Left renal pelvis (tissue), 4 donors: ENCODE measurements around the gene RABGGTA. TPM values are rescaled to one million over a fixed set of nuclear protein-coding genes. Genes with fewer than 3 reads are reported as not detected.

Experiments used
- DNase-seq, 4 donors: peaks; one replicate each; pipeline ENCODE4 v3.0.0-alpha.2; 2013; ENCODE audit warnings: low read depth in 4 of 4, low spot score in 3 of 4
- polyA plus RNA-seq, 4 donors: library from polyadenylated mRNA; unstranded; fragments of 120-200 nt; gene quantifications; one replicate each; pipeline ENCODE4 v1.2.1, GENCODE V29; 2013; ENCODE audit not compliant: insufficient read length in 4 of 4

The RABGGTA gene
- polyA plus RNA-seq, 4 donors = 19.4 to 28.6 (median 20.3) TPM

GRCh38 chr14:24304019-24304387 lies 32.6 kb upstream of the RABGGTA start:
- no peak for DNase-seq

DNA sequence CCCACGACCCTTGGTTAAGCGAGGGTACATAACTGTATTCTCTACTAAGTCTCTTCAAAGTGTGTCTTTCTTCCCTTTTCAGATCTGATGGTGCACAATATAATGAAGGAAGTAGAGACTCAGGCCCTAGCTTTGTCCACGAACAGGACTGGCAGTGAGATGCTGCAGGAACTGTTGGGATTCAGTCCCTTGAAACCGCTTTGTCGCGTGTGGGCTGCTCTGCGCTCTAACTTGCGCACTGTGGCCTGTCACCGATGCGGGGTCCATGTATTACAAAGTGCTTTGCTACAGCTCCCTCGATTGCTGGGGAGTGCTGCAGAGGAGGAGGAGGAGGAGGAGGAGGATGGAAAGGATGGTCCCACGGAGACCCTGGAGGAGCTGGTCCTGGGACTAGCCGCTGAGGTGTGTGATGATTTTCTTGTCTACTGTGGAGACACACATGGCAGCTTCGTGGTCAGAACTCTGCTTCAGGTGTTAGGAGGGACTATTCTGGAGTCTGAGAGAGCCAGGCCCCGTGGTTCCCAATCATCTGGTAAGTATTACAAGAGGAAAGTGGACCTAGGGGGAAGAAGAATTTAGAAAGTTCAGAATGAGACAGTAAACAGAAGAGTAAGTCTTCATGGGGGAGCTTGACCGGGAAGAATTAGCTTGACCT lies 29.1 kb upstream of the RABGGTA start:
- DNase-seq = no peak

GRCh38 chr14:24299255-24300191 lies 28.1 kb upstream of the RABGGTA start, which contains the start of the genes DHRS1 and NOP9:
Gene DHRS1 (minus strand): TSS chr14:24299780. CDS start chr14:24299106, 674 bp downstream.
Gene NOP9 (plus strand): TSS chr14:24299850. CDS start chr14:24299955, 105 bp downstream.
- peak; percentile 75 to 85 (median 78) for DNase-seq

DNA sequence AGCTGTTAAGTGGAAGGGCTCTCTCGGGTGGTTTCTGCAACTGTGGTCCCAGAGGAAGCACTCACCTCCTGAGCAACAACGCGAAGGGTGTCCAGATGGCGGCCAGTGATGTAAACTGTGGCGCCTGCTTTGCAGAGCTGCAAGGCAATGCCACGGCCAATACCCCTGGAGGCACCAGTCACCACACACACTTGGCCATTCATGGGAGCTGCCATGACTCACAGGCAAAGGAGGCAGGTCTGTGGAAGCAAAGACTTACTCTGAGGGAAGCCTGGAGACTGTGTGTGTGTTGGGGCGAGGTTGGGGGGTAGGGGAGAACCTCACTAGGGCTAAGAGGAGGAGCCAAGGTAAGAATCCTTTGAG lies 27.5 kb upstream of the RABGGTA start:
- no peak for DNase-seq

GRCh38 chr14:24297190-24297964 lies 26.0 kb upstream of the RABGGTA start:
- no peak for DNase-seq

DNA sequence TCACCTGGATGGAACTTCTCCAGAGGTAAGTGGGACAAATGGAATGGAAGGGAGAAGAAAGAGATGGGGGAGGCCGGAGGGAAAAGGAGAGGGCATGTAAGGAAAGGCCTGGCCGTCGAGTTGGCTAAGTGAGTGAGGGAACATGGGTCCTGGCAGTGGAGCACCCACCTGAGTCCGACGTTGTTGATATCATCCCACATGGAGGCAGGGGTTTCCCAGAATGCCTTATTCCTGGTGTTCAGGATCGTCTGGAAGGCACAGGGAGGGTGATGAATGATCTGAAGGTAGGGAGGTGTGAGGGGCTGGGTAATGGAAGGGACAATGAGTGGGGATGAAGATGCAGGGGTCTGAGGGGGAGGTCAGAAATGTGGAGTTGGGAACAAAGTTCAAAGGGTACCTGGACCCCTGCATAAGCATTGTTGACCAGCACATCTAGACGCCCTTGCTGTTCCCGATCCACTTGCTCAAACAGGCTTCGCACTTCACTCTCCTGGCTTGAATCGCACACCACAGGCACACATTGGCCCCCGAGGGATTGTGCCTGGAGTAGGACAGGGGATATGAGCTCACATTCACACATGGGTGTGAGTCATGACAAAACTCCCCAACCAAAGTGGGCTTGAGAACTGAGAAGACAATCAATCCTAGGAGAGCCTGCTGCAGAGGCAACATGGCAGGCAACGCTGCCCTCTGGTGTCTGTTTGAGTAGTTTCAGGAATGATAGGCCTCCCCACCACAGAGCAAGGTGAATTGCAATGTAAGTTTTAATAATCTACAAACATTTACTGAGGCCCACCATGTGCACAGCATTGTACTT lies 25.2 kb upstream of the RABGGTA start:
- DNase-seq = no peak

DNA sequence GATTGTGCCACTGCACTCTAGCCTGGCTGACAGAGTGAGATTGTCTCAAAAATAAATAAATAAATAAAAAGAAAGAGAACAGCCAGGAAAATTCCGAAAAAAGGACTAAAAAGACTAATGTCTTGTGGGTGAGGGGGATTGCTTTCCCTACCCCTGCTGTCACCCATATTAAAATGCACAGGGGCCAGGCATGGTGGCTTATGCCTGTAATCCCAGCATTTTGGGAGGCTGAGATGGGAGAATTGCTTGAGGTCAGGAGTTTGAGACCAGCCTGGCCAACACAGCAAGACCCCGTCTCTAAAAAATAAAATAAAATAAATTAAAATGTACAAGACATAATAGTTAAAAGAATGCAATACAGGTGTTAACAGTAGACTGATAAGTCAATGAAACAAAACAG lies 22.1 kb upstream of the RABGGTA start:
- DNase-seq = no peak

DNA sequence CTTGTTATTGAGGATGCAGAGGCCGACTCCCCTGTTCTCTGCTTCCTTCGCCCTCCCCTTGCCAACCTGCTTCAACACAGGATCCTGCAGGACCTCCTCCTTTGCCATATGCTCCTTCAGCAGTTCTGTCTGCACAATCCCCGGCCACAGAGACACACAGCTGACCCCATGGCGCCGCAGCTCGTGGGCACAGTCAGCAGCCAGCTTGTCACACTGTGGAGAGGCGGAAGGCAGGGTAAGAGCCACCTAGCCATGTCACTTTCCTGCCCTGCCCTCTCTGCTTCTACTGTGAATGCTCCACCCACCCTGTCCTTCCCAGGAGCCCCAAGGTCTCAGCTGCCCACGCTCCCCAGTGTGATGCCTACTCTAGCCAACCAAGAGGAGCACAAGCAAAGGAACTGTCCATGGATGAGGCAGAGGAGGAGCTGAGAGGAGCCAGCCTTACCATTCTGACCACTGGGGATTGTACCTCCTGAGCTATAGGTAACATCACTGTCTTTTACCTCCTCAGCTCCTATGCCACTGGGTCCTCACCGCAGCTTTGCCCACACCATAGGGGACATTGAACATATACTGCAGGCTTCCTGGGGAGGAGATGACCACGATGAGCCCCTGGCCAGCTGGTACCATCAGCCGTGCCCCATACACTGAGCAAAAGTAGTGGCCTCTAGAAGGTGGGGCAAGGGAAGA lies 20.9 kb upstream of the RABGGTA start:
- no peak for DNase-seq

- DNase-seq = no peak
These were observed 20.2 kb upstream of the RABGGTA start for GRCh38 chr14:24291446-24292117.

DNA sequence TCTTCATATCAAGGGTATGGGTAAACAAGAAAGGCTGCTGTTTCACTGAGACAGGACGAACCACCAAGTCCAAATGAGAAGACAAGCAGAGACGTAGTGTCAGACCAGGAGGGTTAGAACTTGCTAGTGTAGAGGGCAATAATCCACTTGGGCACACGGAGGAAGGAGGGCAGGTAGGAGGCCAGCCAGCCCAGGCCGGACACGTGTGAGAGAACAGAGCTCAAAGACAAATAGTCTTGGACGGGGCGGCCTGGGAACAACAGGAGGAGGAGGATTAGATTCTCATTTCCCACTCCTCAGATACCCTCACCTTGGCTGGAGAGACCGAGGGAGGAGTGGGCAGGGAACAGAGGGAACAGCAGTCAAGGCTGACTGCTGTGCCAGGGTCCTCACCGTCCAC lies 19.3 kb upstream of the RABGGTA start:
- DNase-seq = no peak

- no peak for DNase-seq
These were observed 18.4 kb upstream of the RABGGTA start for GRCh38 chr14:24289649-24290280.

GRCh38 chr14:24286996-24287395 lies 15.6 kb upstream of the RABGGTA start:
- DNase-seq = no peak

DNA sequence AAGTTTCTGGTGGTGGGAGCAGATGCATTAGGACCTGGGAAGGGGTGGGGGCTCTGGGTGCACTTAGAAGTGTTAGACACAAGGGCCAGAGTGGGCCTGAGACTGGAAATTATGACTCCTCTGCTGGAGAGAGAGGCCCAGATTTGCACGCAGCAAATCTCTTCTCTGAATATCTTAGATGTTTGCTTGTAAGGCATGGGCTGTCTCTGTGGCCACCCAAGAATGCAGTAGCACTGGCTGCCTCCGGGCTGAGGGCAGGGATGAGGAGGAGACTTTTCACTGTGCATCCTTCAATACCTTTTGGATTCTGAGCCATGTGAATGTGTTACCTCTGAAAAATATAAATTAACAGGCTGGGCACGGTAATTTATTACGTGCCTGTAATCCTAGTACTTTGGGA lies 14.0 kb upstream of the RABGGTA start:
- DNase-seq = no peak

DNA sequence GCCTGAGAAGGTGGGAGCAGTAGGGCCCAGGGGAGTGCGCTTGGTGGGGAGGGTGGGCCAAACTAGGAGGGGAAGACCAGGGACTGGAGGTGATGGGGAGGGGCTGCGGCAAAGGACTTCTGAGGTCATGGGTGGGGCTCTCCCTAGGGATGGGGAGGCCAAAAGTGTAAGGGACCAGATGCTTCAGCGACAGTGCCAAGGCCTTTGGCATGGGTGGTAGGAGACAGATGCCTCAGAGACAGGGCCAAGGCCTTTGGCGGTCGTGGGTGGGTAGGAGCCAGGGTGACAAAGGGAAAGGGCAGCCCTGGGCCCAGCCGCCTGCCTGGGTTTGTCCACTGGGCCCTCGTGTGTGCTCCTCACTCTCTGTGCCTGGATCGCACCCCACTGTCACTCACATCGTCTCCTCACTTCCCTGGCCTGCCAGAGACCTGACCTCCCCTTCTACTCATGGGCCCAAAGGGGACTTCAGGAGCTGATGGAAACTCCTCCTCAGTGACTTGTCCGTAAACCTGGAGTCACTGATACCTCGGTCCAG lies 13.2 kb upstream of the RABGGTA start:
- no peak for DNase-seq

- DNase-seq = no peak
These were observed 12.5 kb upstream of the RABGGTA start for GRCh38 chr14:24283796-24284460.

- DNase-seq = no peak
These were observed 11.3 kb upstream of the RABGGTA start for GRCh38 chr14:24282736-24283135.

DNA sequence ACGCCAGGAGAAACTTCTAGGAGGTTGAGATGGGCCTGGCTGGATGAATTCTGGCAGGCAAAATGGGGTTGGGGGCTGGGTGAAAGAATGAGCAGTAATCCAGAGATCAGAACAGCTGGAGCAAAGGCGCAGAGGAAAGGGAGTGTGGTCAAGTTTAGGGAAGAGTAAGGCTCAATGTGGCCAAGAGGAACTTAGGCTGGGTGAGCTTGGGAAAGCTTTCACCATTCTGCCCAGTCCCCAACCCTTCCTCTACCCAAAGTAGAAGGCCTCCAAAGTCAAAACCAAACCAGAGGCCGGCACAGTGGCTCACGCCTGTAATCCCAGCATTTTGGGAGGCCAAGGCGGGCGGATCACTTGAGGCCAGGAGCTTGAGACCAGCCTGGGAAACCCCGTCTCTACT lies 10.2 kb upstream of the RABGGTA start:
- DNase-seq = no peak
